ENCODE data around the gene CWC22.
"Not testable (repeated sequence)": the region's sequence is repeated elsewhere in the genome, so short reads cannot be mapped to it uniquely, and the experiment has no call there.

CWC22 gene

GRCh38 chr2:180002198-180002770, 4.8 kb downstream of the CWC22 start:
- DNase-seq = no peak

DNA sequence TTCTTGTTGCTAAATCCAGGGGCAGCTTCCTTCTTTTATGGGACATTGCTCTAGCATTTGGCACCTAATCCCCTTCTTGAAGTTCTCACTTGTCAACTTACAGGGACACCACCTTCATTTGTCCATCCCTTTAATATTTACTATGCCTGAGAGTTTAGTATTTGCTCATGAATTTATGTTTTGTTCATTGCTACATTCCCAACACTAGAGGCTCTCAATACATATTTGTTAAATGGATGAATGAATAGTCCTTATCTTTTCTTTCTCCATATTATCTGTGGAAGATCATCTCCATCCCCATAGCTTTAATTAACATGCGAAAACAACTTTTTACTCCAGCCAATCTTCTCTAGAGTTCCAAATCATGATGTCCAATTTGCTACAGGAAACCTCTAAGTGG, 5.4 kb downstream of the CWC22 start:
- no peak for DNase-seq

DNA sequence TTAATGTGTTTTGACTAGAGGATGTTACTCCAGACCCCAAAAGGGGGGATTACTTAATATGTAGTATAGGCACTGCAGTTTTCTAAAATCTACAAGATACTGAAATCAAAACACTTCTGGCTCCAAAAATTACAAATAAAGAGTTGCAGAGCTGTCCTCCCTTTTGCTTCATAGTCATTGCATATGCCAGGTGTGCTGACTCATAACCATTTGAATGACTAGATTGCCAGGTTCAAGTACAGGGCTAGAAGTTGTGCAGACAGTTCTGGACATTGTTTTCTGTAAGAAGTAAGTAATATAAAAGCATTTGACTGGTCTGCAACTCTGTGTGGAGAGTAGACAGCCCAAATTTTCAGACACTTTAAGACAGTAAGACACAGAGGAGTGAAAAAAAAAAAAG, 6.7 kb downstream of the CWC22 start:
- no peak for DNase-seq

DNA sequence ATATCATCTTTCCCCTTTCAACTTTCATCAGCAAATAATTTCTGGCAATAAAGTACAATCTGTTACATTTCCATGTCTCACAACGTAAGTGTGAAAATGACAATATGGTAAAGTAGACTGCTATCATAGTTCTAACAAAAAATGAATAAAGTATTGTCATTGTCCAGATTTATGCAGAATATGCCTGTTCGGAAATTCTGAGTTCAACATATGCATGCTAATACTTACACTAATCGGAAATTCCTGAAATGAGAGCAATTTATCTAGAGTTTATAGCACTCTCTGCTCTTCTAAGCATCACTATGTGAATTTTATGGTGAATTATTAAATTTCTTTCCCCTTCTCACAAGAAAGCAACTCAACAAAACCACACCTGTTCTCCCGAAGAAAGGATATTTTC, 8.1 kb downstream of the CWC22 start:
- DNase-seq = no peak

DNA sequence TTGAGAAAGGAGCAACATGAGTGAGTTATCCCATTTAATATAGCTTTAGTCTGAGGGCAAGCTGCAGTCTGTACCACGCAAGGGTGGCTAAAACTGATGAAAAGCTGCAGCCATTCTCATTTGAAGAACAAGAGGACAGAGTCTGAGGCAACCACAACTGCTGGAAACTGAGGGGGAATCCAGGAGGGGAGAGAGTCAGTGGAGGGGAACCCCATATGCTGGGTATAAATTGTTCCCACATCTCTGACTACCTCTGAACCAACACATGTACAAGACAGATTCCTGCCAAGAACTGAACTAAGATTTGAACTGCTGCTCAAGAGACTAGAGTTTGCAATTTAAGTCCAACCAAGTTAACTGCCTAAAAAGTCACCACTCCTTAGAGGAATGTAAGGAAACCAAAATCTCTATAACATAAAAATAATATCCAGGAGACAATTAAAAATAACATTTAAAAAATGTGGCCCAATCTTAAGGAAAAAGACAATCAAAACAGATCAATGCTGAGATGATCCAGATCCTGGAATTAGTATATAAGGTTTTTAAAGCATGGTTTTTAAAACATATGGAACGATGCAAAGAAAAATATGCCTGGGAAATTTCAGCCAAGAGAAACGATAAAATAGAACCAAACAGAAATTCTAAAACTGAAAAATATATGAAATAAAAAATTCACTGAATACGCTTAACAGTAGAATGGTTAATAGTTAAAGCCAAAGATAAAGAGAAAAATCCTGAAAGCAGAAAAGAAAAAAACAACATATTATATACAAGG, 11.2 kb downstream of the CWC22 start:
- no peak for DNase-seq

- no peak for DNase-seq
Observed at GRCh38 chr2:179991344-179991743, 15.8 kb downstream of the CWC22 start.

GRCh38 chr2:179990676-179991317, 16.3 kb downstream of the CWC22 start:
- DNase-seq = no peak

GRCh38 chr2:179987916-179988315, 19.2 kb downstream of the CWC22 start:
- no peak for DNase-seq

DNA sequence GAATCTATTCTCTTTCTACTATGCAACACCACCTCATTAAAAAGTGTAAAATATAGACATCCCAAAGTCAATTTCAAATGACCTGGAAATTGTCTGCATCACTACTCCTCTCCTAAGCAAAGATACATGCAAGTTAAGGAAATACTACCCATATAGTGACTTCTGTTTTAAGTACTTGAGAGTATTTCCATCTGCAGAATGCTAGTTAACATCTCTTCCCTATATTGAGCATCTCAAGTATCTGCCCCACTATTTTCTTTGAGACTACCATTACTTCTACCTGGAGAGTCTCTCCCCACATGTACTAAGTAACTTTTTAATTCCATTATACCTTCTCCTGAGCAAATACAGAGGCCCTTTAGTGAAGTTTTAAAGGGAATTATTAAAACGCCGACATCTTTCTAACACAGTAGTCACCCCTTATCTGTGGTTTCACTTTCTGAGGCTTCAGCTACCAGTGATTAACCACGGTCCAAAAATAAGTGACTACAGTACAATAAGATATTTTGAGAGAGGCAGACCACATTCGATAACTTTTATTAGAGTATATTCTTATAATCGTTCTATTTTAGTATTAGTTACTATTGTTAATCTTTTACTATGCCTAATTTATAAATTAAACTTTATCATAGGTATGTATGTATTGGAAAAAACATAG, 21.8 kb downstream of the CWC22 start:
- DNase-seq = no peak

GRCh38 chr2:179983250-179983932, 23.7 kb downstream of the CWC22 start:
- DNase-seq = no peak

DNA sequence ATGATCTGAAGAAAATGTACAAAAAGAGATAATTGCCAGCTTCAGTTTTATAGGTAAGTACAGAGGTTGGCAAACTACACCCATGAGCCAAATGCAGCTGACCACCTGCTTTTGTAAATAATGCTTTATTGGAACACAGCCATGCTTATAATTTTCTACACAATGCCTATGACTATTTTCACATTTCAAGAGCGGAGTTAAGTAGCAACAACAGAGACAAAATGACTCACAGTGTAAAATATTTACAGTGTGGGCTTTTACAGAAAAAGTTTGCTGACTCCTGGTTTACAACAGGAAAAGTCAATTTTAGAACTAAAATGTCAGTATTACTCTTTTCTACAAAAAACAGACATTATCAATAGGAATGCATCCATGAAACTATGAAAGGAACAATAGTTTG, 26.0 kb downstream of the CWC22 start:
- no peak for DNase-seq

GRCh38 chr2:179974761-179975160, 32.3 kb downstream of the CWC22 start:
- DNase-seq = no peak

GRCh38 chr2:179966778-179967394, 40.2 kb downstream of the CWC22 start:
- no peak for DNase-seq

- no peak for DNase-seq
Observed at GRCh38 chr2:179965291-179966258, 41.5 kb downstream of the CWC22 start.

DNA sequence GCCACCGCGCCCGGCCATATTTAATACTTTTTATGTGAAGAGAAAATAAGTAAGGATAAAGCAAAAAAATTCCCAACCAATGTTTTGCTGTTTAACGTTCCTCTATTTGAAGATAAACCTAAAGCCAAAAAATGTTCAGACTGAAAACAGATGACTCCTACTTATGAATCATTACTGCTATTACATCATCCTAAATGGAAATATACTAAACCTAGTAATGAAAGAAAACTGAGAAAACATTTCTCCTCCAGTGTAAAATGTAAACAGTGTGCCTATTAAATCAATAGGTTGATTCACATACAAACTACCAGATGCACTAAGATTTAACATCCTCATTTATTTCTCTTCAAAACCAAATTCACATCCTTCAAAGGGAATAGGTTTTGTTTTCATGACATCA, 43.5 kb downstream of the CWC22 start:
- no peak for DNase-seq

- not testable (repeated sequence) for DNase-seq
Observed at GRCh38 chr2:179958251-179958650, 48.8 kb downstream of the CWC22 start.

GRCh38 chr2:179954026-179954425, 53.1 kb downstream of the CWC22 start:
- DNase-seq = no peak

- DNase-seq = no peak
Observed at GRCh38 chr2:179953359-179953758, 53.7 kb downstream of the CWC22 start.

- no peak for DNase-seq
Observed at GRCh38 chr2:179952658-179953057, 54.4 kb downstream of the CWC22 start.

- DNase-seq = no peak
Observed at GRCh38 chr2:179951680-179952079, 55.4 kb downstream of the CWC22 start.

- DNase-seq = no peak
Observed at GRCh38 chr2:179950391-179950790, 56.7 kb downstream of the CWC22 start.

Data from stimulated activated naive CD4-positive, alpha-beta T cell (primary cell).